ENCODE data around the gene AMIGO2.

DNA sequence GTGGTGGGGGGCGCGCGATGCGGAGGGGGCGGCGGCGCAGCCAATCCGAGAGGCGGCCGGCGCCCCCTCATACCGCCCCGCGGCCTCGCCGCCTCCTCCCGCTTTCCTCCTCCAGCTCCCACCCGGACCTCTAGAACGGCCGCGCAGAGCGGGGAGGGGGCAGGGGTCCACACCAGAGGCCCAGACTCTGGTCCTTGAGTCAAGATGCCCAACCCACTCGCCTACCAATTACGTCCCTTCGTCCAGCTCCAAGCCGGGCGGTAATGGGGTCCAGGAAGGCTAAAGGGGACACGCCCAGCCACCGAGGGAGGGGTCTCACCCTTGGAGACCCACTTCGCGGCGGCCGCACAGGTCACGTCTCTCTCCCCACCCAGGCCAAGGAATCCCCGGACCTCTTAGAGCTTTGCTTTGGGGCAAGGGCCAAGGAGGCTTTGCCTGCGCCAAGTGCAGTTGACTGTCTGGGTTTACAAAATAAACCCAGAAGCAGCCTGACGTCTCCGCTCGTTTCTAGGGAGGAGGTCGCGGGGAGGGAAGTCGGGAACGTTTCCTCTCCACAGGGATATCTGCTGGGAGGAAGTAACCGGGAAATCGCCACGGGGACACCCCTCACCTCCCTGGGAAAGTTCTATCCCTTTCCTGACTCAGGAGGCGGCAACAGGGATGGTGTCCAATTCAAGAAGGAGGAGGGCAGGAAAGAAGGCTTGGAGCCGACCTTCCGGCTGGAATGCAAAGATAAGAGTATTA lies 394 bp upstream of the AMIGO2 start:
- TF ChIP-seq ZNF423 (CRISPR knock-in tag; IDR thresholded peaks at IDR 0.05) (no peak), NR2C2 (CRISPR knock-in tag; IDR thresholded peaks at IDR 0.05) (no peak), HMGA2 (CRISPR knock-in tag; IDR thresholded peaks at IDR 0.05) (no peak), TEAD4 (CRISPR knock-in tag; IDR thresholded peaks at IDR 0.05) (no peak), NFYB (CRISPR knock-in tag; conservative IDR thresholded peaks at IDR 0.05; ENCODE audit: low read depth) (no peak), JUN (CRISPR knock-in tag; IDR thresholded peaks at IDR 0.05) (no peak)
- TF ChIP-seq, protein P1, sequence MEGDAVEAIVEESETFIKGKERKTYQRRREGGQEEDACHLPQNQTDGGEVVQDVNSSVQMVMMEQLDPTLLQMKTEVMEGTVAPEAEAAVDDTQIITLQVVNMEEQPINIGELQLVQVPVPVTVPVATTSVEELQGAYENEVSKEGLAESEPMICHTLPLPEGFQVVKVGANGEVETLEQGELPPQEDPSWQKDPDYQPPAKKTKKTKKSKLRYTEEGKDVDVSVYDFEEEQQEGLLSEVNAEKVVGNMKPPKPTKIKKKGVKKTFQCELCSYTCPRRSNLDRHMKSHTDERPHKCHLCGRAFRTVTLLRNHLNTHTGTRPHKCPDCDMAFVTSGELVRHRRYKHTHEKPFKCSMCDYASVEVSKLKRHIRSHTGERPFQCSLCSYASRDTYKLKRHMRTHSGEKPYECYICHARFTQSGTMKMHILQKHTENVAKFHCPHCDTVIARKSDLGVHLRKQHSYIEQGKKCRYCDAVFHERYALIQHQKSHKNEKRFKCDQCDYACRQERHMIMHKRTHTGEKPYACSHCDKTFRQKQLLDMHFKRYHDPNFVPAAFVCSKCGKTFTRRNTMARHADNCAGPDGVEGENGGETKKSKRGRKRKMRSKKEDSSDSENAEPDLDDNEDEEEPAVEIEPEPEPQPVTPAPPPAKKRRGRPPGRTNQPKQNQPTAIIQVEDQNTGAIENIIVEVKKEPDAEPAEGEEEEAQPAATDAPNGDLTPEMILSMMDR (IDR thresholded peaks at IDR 0.05), result no peak
- TF ChIP-seq, protein P2, sequence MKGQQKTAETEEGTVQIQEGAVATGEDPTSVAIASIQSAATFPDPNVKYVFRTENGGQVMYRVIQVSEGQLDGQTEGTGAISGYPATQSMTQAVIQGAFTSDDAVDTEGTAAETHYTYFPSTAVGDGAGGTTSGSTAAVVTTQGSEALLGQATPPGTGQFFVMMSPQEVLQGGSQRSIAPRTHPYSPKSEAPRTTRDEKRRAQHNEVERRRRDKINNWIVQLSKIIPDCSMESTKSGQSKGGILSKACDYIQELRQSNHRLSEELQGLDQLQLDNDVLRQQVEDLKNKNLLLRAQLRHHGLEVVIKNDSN (CRISPR knock-in tag; IDR thresholded peaks at IDR 0.05), result no peak
- TF ChIP-seq, protein P3, sequence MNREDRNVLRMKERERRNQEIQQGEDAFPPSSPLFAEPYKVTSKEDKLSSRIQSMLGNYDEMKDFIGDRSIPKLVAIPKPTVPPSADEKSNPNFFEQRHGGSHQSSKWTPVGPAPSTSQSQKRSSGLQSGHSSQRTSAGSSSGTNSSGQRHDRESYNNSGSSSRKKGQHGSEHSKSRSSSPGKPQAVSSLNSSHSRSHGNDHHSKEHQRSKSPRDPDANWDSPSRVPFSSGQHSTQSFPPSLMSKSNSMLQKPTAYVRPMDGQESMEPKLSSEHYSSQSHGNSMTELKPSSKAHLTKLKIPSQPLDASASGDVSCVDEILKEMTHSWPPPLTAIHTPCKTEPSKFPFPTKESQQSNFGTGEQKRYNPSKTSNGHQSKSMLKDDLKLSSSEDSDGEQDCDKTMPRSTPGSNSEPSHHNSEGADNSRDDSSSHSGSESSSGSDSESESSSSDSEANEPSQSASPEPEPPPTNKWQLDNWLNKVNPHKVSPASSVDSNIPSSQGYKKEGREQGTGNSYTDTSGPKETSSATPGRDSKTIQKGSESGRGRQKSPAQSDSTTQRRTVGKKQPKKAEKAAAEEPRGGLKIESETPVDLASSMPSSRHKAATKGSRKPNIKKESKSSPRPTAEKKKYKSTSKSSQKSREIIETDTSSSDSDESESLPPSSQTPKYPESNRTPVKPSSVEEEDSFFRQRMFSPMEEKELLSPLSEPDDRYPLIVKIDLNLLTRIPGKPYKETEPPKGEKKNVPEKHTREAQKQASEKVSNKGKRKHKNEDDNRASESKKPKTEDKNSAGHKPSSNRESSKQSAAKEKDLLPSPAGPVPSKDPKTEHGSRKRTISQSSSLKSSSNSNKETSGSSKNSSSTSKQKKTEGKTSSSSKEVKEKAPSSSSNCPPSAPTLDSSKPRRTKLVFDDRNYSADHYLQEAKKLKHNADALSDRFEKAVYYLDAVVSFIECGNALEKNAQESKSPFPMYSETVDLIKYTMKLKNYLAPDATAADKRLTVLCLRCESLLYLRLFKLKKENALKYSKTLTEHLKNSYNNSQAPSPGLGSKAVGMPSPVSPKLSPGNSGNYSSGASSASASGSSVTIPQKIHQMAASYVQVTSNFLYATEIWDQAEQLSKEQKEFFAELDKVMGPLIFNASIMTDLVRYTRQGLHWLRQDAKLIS (CRISPR knock-in tag; IDR thresholded peaks at IDR 0.05; ENCODE audit: borderline replicate concordance), result no peak
- TF ChIP-seq, protein P4, sequence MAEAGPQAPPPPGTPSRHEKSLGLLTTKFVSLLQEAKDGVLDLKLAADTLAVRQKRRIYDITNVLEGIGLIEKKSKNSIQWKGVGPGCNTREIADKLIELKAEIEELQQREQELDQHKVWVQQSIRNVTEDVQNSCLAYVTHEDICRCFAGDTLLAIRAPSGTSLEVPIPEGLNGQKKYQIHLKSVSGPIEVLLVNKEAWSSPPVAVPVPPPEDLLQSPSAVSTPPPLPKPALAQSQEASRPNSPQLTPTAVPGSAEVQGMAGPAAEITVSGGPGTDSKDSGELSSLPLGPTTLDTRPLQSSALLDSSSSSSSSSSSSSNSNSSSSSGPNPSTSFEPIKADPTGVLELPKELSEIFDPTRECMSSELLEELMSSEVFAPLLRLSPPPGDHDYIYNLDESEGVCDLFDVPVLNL (CRISPR knock-in tag; IDR thresholded peaks at IDR 0.05; ENCODE audit: borderline replicate concordance, low read depth), result no peak
- TF ChIP-seq, protein P5, sequence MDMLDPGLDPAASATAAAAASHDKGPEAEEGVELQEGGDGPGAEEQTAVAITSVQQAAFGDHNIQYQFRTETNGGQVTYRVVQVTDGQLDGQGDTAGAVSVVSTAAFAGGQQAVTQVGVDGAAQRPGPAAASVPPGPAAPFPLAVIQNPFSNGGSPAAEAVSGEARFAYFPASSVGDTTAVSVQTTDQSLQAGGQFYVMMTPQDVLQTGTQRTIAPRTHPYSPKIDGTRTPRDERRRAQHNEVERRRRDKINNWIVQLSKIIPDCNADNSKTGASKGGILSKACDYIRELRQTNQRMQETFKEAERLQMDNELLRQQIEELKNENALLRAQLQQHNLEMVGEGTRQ (CRISPR knock-in tag; IDR thresholded peaks at IDR 0.05), result no peak
- TF ChIP-seq, protein P6, sequence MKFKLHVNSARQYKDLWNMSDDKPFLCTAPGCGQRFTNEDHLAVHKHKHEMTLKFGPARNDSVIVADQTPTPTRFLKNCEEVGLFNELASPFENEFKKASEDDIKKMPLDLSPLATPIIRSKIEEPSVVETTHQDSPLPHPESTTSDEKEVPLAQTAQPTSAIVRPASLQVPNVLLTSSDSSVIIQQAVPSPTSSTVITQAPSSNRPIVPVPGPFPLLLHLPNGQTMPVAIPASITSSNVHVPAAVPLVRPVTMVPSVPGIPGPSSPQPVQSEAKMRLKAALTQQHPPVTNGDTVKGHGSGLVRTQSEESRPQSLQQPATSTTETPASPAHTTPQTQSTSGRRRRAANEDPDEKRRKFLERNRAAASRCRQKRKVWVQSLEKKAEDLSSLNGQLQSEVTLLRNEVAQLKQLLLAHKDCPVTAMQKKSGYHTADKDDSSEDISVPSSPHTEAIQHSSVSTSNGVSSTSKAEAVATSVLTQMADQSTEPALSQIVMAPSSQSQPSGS (CRISPR knock-in tag; IDR thresholded peaks at IDR 0.05; ENCODE audit: borderline replicate concordance, low read depth), result no peak
- TF ChIP-seq, protein P7, sequence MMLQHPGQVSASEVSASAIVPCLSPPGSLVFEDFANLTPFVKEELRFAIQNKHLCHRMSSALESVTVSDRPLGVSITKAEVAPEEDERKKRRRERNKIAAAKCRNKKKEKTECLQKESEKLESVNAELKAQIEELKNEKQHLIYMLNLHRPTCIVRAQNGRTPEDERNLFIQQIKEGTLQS (CRISPR knock-in tag; conservative IDR thresholded peaks at IDR 0.05), result no peak
- TF ChIP-seq, protein P8, sequence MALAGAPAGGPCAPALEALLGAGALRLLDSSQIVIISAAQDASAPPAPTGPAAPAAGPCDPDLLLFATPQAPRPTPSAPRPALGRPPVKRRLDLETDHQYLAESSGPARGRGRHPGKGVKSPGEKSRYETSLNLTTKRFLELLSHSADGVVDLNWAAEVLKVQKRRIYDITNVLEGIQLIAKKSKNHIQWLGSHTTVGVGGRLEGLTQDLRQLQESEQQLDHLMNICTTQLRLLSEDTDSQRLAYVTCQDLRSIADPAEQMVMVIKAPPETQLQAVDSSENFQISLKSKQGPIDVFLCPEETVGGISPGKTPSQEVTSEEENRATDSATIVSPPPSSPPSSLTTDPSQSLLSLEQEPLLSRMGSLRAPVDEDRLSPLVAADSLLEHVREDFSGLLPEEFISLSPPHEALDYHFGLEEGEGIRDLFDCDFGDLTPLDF (CRISPR knock-in tag; IDR thresholded peaks at IDR 0.05), result no peak
